Transverse colon (tissue), 4 donors: ENCODE measurements around the gene PMF1. TPM values are rescaled to one million over a fixed set of nuclear protein-coding genes. Genes with fewer than 3 reads are reported as not detected.

Experiments
- DNase-seq: peaks from one replicate; pipeline ENCODE4 v3.0.0-alpha.2; 2019
- H3K27ac ChIP-seq, 4 donors: fragments of 200-600 bp; sonication (generic); 2 replicates each; pipeline ENCODE4 v1.5.1; 2016 to 2018; ENCODE audit warnings: inconsistent platforms in 4 of 4
- H3K27me3 ChIP-seq: fragments of 200-600 bp; sonication (generic); 2 replicates; pipeline ENCODE4 v1.5.1; 2017; ENCODE audit warnings: inconsistent platforms
- H3K36me3 ChIP-seq, 4 donors: fragments of 200-600 bp; sonication (generic); 2 replicates each; pipeline ENCODE4 v1.5.1; 2017 to 2019; ENCODE audit warnings: inconsistent platforms in 4 of 4
- H3K4me1 ChIP-seq, 4 donors: fragments of 200-600 bp; sonication (generic); 2 replicates each; pipeline ENCODE4 v1.5.1; 2017 to 2020; ENCODE audit warnings: inconsistent platforms in 4 of 4
- H3K4me3 ChIP-seq, 4 donors: fragments of 200-600 bp; sonication (generic); 1 replicate in 1 of 4; 2 replicates in 3 of 4; pipeline versions ENCODE4 v1.5.1 to v1.6.1; 2017 to 2019; ENCODE audit warnings: inconsistent platforms in 4 of 4
- H3K9me3 ChIP-seq, 2 donors: fragments of 200-600 bp; sonication (generic); 2 replicates each; pipeline ENCODE4 v1.5.1; 2017 to 2019; ENCODE audit warnings: inconsistent platforms in 2 of 2
- CTCF ChIP-seq, 5 experiments: fragments of 200-600 bp in 3 of 5; fragments of 450-650 bp in 2 of 5; sonication (generic) in 3 of 5; IDR thresholded peaks; 1 replicate in 2 of 5; 2 replicates in 3 of 5; pipeline ENCODE4 v1.5.1; 2016 to 2017; ENCODE audit warnings: antibody characterized with exemption in 5 of 5, inconsistent platforms in 3 of 5, mild to moderate bottlenecking in 2 of 5, moderate library complexity in 1 of 5
- EP300 ChIP-seq: sonication (generic); formaldehyde crosslinking; IDR thresholded peaks from one replicate; pipeline ENCODE4 v1.6.1; 2017; ENCODE audit warnings: antibody characterized with exemption, low read depth
- POLR2A ChIP-seq: fragments of 450-650 bp; IDR thresholded peaks from one replicate; pipeline ENCODE4 v1.6.1; 2016; ENCODE audit warnings: antibody characterized with exemption, mild to moderate bottlenecking, moderate library complexity
- POLR2AphosphoS5 ChIP-seq, 3 donors: sonication (generic); formaldehyde crosslinking; IDR thresholded peaks; one replicate each; pipeline ENCODE4 v1.6.1; 2016; ENCODE audit warnings: antibody characterized with exemption in 3 of 3
- WGBS, 2 donors: methylation state at CpG; one replicate each; pipeline ENCODE4 v1.1.5; 2018; ENCODE audit warnings: low coverage in 1 of 2; 5-methylcytosine and 5-hydroxymethylcytosine counted together
- in situ Hi-C, 4 donors: fragments of 200-750 bp; cut with MboI; loops; one replicate each; pipeline versions ENCODE4 v1.15.0 to v1.15.1; 2017; ENCODE audit warnings: low sequenced_read_pairs in 3 of 4, low pct_ligation_motif_present in 1 of 4, low pct_unique_long_range_greater_than_20kb in 1 of 4
- intact Hi-C: fragments of 100-400 bp; cut with DNase I; formaldehyde crosslinking; loops from one replicate; pipeline ENCODE4 v1.15.1; 2023; ENCODE audit warnings: low total_unique reads
- total RNA-seq, 4 donors: library from RNA; depleted of rRNA; stranded (reverse); fragments of >200 nt; gene quantifications; one replicate each; pipeline ENCODE4 v1.1.0, GENCODE V29; 2016

PMF1 gene
- total RNA-seq, 4 donors from 2014 or later = 29.9 to 67.3 (median 52.3) TPM

GRCh38 chr1:156247460-156248322, 34.9 kb downstream of the PMF1 start, which contains the start of gene PAQR6:
PAQR6 (minus strand) TSS chr1:156248056; CDS start chr1:156246731, 1,325 bp downstream.
- 38% methylated on average over 15 of the region's 16 CpGs; no CpG with 5 or more reads in 1 of the 2 donors for WGBS, 2 donors
- Histone ChIP-seq H3K4me1 (peaks cover 10 to 24% (median 21%) of the 10 kb centered on the region in 4 donors), H3K27me3 (peaks cover 32% of the 10 kb centered on the region), H3K9me3 (no peaks in the 10 kb centered on the region), H3K36me3 (peaks cover 0 to 25% (median 11%) of the 10 kb centered on the region in 4 donors), H3K27ac (no peak within 1 kb of the TSS), H3K4me3 (no peak within 1 kb of the TSS)
- intact Hi-C loops = no loop called here
- TF ChIP-seq POLR2AphosphoS5 (IDR thresholded peaks at IDR 0.05) = peak in 1 of 3 donors; percentile 5
- TF ChIP-seq POLR2A = no peak
- DNase-seq = no peak
- in situ Hi-C loops = no loop called here

DNA sequence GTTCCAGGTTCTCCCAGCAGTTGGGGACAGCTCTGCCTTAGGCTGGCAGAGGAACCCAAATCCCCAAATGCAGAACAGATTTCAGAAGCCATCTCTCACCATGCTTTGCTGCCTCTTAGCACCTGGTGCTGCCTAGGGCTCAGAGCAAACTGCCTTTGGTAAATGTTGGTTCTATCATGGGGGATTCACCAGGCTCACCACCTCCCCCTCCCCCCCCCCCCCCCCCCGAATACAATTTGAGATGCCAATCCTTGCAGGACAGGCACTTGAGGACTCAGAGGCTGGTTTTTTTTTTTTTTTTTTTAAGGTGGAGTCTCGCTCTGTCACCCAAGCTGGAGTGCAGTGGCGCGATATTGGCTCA, 35.5 kb downstream of the PMF1 start:
- WGBS, 2 donors = 79% methylated on average over 4 of the region's 4 CpGs; no CpG with 5 or more reads in 1 of the 2 donors
- Histone ChIP-seq H3K9me3 (no peaks in the 10 kb centered on the region), H3K4me3 (no peak overlapping the region), H3K27me3 (peaks cover 32% of the 10 kb centered on the region), H3K27ac (no peak overlapping the region), H3K36me3 (peaks cover 0 to 31% (median 14%) of the 10 kb centered on the region in 4 donors), H3K4me1 (peaks cover 10 to 24% (median 21%) of the 10 kb centered on the region in 4 donors)
- in situ Hi-C loops (no loop called here), intact Hi-C loops (no loop called here)
- no peak for DNase-seq
- TF ChIP-seq POLR2A (no peak), EP300 (no peak), POLR2AphosphoS5 (IDR thresholded peaks at IDR 0.05) (no peak)

DNA sequence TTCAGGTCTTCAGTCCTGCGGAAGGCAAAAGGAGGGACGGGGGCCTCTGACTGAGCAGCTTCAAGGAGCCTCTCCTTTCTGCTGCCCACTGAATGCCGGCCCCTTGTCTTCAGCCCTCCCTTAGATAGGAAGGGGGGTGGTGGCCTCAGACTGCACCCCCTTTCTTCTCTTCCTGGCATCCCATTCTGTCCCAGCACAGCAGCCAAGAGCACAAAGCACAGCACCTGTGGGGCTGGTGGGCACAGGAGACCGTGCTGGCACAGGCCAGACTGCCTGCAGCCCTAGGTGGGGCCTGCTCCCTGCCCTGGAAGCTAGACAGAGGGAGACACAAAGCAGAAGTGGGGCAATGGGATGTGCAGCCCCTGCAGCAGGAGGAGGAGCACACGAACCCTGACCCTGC, 36.8 kb downstream of the PMF1 start:
- no peak for TF ChIP-seq CTCF (IDR thresholded peaks at IDR 0.05)
- no peak for TF ChIP-seq POLR2AphosphoS5 (IDR thresholded peaks at IDR 0.05)
- TF ChIP-seq EP300 = no peak
- no peak for TF ChIP-seq POLR2A
- H3K36me3 ChIP-seq = peaks cover 0 to 38% (median 19%) of the 10 kb centered on the region in 4 donors

DNA sequence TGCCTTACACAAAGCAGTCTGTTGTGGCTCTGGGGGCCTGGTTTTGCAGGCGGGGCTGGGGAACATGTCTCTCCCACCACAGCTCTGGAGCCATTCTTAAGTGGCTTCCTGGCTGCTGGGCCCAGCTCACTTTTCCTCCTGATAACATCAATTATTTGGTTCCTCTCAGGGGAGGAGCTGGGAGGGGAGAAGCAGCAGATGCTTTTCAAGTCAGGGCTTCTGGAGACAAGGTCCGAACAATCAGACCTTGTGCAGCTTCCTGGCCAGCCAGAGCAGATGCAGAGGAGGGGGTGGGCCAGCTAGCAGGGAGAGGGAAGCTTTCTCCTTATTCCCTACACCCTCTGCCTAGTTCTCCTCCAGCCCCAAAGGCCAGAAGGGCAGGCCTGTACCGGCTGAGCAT, 38.7 kb downstream of the PMF1 start:
- DNase-seq = no peak
- no peak overlapping the region for H3K27ac ChIP-seq
- TF ChIP-seq POLR2AphosphoS5 (IDR thresholded peaks at IDR 0.05) = no peak
- no peak for TF ChIP-seq CTCF (IDR thresholded peaks at IDR 0.05)
- TF ChIP-seq EP300 = no peak
- no peak for TF ChIP-seq POLR2A

More for the DNA sequence above, 36.8 kb downstream of the PMF1 start:
- Histone ChIP-seq H3K4me1 (peaks cover 10 to 24% (median 21%) of the 10 kb centered on the region in 4 donors), H3K9me3 (no peaks in the 10 kb centered on the region), H3K27me3 (peaks cover 26% of the 10 kb centered on the region), H3K27ac (no peak overlapping the region), H3K4me3 (no peak overlapping the region)
- intact Hi-C loops (no loop called here), in situ Hi-C loops (no loop called here)
- no peak for DNase-seq
- WGBS, 2 donors = 92% methylated on average over 5 of the region's 5 CpGs; no CpG with 5 or more reads in 1 of the 2 donors

DNA sequence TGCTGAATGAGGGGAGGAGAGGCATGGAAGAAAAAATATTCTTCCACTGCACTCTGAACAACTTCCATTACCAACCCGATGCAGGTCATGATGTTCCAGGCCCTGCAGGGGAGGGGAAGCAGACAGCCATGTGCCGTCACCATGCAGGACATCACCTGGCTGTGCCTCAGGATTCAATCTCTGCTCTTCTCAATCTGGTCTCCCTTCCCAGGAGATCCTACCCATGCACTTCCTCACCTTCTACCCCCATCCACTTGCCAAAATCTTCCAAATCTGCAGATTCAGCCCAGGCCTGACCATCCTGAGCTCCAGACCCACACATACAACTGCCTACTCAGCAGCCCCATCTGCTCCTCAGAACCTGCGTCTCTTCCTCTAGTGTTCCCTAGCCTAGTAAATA, 40.8 kb downstream of the PMF1 start:
- Histone ChIP-seq H3K9me3 (no peaks in the 10 kb centered on the region), H3K4me3 (no peak overlapping the region), H3K4me1 (no peaks in the 10 kb centered on the region), H3K36me3 (peaks cover 0 to 61% (median 30%) of the 10 kb centered on the region in 4 donors), H3K27me3 (no peaks in the 10 kb centered on the region), H3K27ac (no peak overlapping the region)
- no peak for DNase-seq
- in situ Hi-C loops (no loop called here), intact Hi-C loops (no loop called here)
- TF ChIP-seq CTCF (IDR thresholded peaks at IDR 0.05) = no peak
- no peak for TF ChIP-seq POLR2AphosphoS5 (IDR thresholded peaks at IDR 0.05)
- 94% methylated on average over 3 of the region's 3 CpGs; no CpG with 5 or more reads in 1 of the 2 donors for WGBS, 2 donors

More for the DNA sequence above, 38.7 kb downstream of the PMF1 start:
- no peaks in the 10 kb centered on the region for H3K9me3 ChIP-seq
- intact Hi-C loops = no loop called here
- no peak overlapping the region for H3K4me3 ChIP-seq
- peaks cover 0 to 14% (median 6%) of the 10 kb centered on the region in 4 donors for H3K4me1 ChIP-seq
- peaks cover 0 to 45% (median 22%) of the 10 kb centered on the region in 4 donors for H3K36me3 ChIP-seq
- H3K27me3 ChIP-seq = peaks cover 7% of the 10 kb centered on the region
- 59% methylated on average over 3 of the region's 3 CpGs; no CpG with 5 or more reads in 1 of the 2 donors for WGBS, 2 donors
- in situ Hi-C loops = no loop called here
